H9 (cell line): Measurements from ENCODE around the gene ZNF205. TPM values are rescaled to one million over a fixed set of nuclear protein-coding genes. Genes with fewer than 3 reads are reported as not detected.

ENCODE experiments used
- DNase-seq: peaks from one replicate; pipeline ENCODE4 v3.0.0-alpha.2; 2017
- H2AFZ ChIP-seq: one replicate; pipeline ENCODE4 v1.6.1; 2013; ENCODE audit warnings: mild to moderate bottlenecking, low read length, control low read depth, moderate library complexity
- H2AK5ac ChIP-seq: 2 replicates; pipeline ENCODE4 v1.6.1; 2013; ENCODE audit warnings: low read length, control low read depth, mixed read lengths; ENCODE audit not compliant: insufficient read length
- H2BK120ac ChIP-seq: one replicate; pipeline ENCODE4 v1.6.1; 2013; ENCODE audit warnings: low read depth, mild to moderate bottlenecking, low read length, control low read depth, inconsistent platforms; ENCODE audit not compliant: poor library complexity, severe bottlenecking
- H2BK12ac ChIP-seq: 2 replicates; pipeline ENCODE4 v1.6.1; 2013; ENCODE audit warnings: low read length, control low read depth, mixed read lengths, low read depth; ENCODE audit not compliant: insufficient read length
- H2BK15ac ChIP-seq: 2 replicates; pipeline ENCODE4 v1.6.1; 2013; ENCODE audit warnings: low read depth, low read length, control low read depth
- H2BK20ac ChIP-seq: one replicate; pipeline ENCODE4 v1.6.1; 2013; ENCODE audit warnings: low read depth, mild to moderate bottlenecking, low read length, control low read depth, inconsistent platforms; ENCODE audit not compliant: poor library complexity, severe bottlenecking
- H2BK5ac ChIP-seq: 2 replicates; pipeline ENCODE4 v1.6.1; 2013; ENCODE audit warnings: low read length, control low read depth, mixed read lengths; ENCODE audit not compliant: insufficient read length
- H3K14ac ChIP-seq: 2 replicates; pipeline ENCODE4 v1.6.1; 2013; ENCODE audit warnings: low read length, control low read depth; ENCODE audit not compliant: insufficient read depth
- H3K18ac ChIP-seq: 2 replicates; pipeline ENCODE4 v1.6.1; 2013; ENCODE audit warnings: low read depth, mild to moderate bottlenecking, mixed read lengths, low read length, control low read depth; ENCODE audit not compliant: insufficient read length
- H3K23ac ChIP-seq: 2 replicates; pipeline ENCODE4 v1.6.1; 2013; ENCODE audit warnings: low read length, control low read depth, mixed read lengths, low read depth; ENCODE audit not compliant: insufficient read length
- H3K23me2 ChIP-seq: 2 replicates; pipeline ENCODE4 v1.6.1; 2013; ENCODE audit warnings: low read depth, mild to moderate bottlenecking, mixed read lengths, low read length, control low read depth; ENCODE audit not compliant: insufficient read length, poor library complexity, severe bottlenecking
- H3K27ac ChIP-seq: 2 replicates; pipeline ENCODE4 v1.5.1; 2013; ENCODE audit warnings: low read length, control low read depth, mixed read lengths, low read depth; ENCODE audit not compliant: insufficient read length
- H3K27me3 ChIP-seq: 2 replicates; pipeline ENCODE4 v1.6.1; 2013; ENCODE audit warnings: low read length, control low read depth, inconsistent platforms; ENCODE audit not compliant: insufficient read depth
- H3K4ac ChIP-seq: 2 replicates; pipeline ENCODE4 v1.6.1; 2013; ENCODE audit warnings: low read depth, mild to moderate bottlenecking, control low read depth, inconsistent platforms, low read length, moderate library complexity
- H3K4me1 ChIP-seq: 2 replicates; pipeline ENCODE4 v1.6.1; 2013; ENCODE audit warnings: low read length, control low read depth, inconsistent platforms; ENCODE audit not compliant: insufficient read depth
- H3K4me2 ChIP-seq: 2 replicates; pipeline ENCODE4 v1.6.1; 2013; ENCODE audit warnings: low read length, control low read depth, mixed read lengths; ENCODE audit not compliant: insufficient read length, insufficient read depth
- H3K56ac ChIP-seq: 2 replicates; pipeline ENCODE4 v1.6.1; 2013; ENCODE audit warnings: low read depth, mild to moderate bottlenecking, mixed read lengths, low read length, control low read depth; ENCODE audit not compliant: insufficient read length
- H3K79me1 ChIP-seq: 2 replicates; pipeline ENCODE4 v1.6.1; 2013; ENCODE audit warnings: low read depth, mild to moderate bottlenecking, moderate library complexity, low read length, control low read depth, inconsistent platforms; ENCODE audit not compliant: insufficient read depth, poor library complexity, severe bottlenecking
- H3K79me2 ChIP-seq: 2 replicates; pipeline ENCODE4 v1.6.1; 2013; ENCODE audit warnings: low read length, control low read depth, inconsistent platforms; ENCODE audit not compliant: insufficient read depth
- H3K9ac ChIP-seq: 2 replicates; pipeline ENCODE4 v1.6.1; 2013; ENCODE audit warnings: low read length, control low read depth, mixed read lengths; ENCODE audit not compliant: insufficient read length; ENCODE audit errors: extremely low read depth
- H3K9me3 ChIP-seq: one replicate; pipeline ENCODE4 v1.6.1; 2013; ENCODE audit warnings: low read depth, low read length, inconsistent platforms; ENCODE audit not compliant: control insufficient read depth
- H3T11ph ChIP-seq: one replicate; pipeline ENCODE4 v1.6.1; 2013; ENCODE audit warnings: mild to moderate bottlenecking, low read length, control low read depth, inconsistent platforms
- H4K20me1 ChIP-seq: one replicate; pipeline ENCODE4 v1.6.1; 2013; ENCODE audit not compliant: control insufficient read depth, insufficient read length, insufficient read depth
- H4K5ac ChIP-seq: 2 replicates; pipeline ENCODE4 v1.6.1; 2013; ENCODE audit warnings: low read depth, mild to moderate bottlenecking, mixed read lengths, low read length, control low read depth; ENCODE audit not compliant: insufficient read length
- H4K8ac ChIP-seq: replicated peaks from 2 replicates; pipeline ENCODE4 v1.6.1; 2013; ENCODE audit warnings: low read length, control low read depth, mixed read lengths, low read depth; ENCODE audit not compliant: insufficient read length
- H4K91ac ChIP-seq: 2 replicates; pipeline ENCODE4 v1.6.1; 2013; ENCODE audit warnings: low read depth, mild to moderate bottlenecking, moderate library complexity, mixed read lengths, low read length, control low read depth; ENCODE audit not compliant: insufficient read length
- H3K27ac Mint-ChIP-seq, 3 experiments: 2 replicates in 2 of 3; 3 replicates in 1 of 3; pipeline ENCODE4 v1.8.0; 2020 to 2021; ENCODE audit warnings: mixed read lengths in 3 of 3, mild to moderate bottlenecking in 1 of 3, moderate library complexity in 1 of 3
- H3K27me3 Mint-ChIP-seq: 2 replicates; pipeline ENCODE4 v1.8.0; 2021; ENCODE audit warnings: low read depth, mild to moderate bottlenecking, moderate library complexity, mixed read lengths
- H3K36me3 Mint-ChIP-seq, 3 experiments: 2 replicates in 2 of 3; 3 replicates in 1 of 3; pipeline ENCODE4 v1.8.0; 2020 to 2021; ENCODE audit warnings: low read depth in 3 of 3, mixed read lengths in 3 of 3; ENCODE audit not compliant: insufficient read depth in 1 of 3
- H3K4me1 Mint-ChIP-seq, 2 experiments: 2 replicates each; pipeline ENCODE4 v1.8.0; 2020; ENCODE audit warnings: mixed read lengths in 2 of 2
- H3K4me3 Mint-ChIP-seq, 2 experiments: 2 replicates in 1 of 2; 3 replicates in 1 of 2; pipeline ENCODE4 v1.8.0; 2020 to 2021; ENCODE audit warnings: mild to moderate bottlenecking in 2 of 2, mixed read lengths in 2 of 2, moderate library complexity in 1 of 2
- H3K9me3 Mint-ChIP-seq, 2 experiments: 2 replicates in 1 of 2; 3 replicates in 1 of 2; pipeline ENCODE4 v1.8.0; 2020; ENCODE audit warnings: mild to moderate bottlenecking in 2 of 2, mixed read lengths in 2 of 2, moderate library complexity in 1 of 2
- WGBS: extraction: QIAGEN DNeasy Blood & Tissue Kit; methylation state at CpG from one replicate; pipeline ENCODE4 v1.1.7; 2013; ENCODE audit warnings: missing lambda C conversion rate, low lambda C conversion rate, mixed read lengths; ENCODE audit not compliant: insufficient read length; ENCODE audit errors: extremely low coverage; 5-methylcytosine and 5-hydroxymethylcytosine counted together
- total RNA-seq: library from RNA; stranded (reverse); gene quantifications from 2 replicates; pipeline ENCODE4 v1.2.1, GENCODE V29; 2021
- TF ChIP-seq, protein P1 (sequence below): fragments of 200-600 bp; sonication (generic); conservative IDR thresholded peaks from 3 replicates; pipeline ENCODE4 v1.8.0; 2021; ENCODE audit warnings: antibody characterized with exemption, mild to moderate bottlenecking

ZNF205 gene
- total RNA-seq, 1 experiment from 2014 or later = 16.8 TPM

DNA sequence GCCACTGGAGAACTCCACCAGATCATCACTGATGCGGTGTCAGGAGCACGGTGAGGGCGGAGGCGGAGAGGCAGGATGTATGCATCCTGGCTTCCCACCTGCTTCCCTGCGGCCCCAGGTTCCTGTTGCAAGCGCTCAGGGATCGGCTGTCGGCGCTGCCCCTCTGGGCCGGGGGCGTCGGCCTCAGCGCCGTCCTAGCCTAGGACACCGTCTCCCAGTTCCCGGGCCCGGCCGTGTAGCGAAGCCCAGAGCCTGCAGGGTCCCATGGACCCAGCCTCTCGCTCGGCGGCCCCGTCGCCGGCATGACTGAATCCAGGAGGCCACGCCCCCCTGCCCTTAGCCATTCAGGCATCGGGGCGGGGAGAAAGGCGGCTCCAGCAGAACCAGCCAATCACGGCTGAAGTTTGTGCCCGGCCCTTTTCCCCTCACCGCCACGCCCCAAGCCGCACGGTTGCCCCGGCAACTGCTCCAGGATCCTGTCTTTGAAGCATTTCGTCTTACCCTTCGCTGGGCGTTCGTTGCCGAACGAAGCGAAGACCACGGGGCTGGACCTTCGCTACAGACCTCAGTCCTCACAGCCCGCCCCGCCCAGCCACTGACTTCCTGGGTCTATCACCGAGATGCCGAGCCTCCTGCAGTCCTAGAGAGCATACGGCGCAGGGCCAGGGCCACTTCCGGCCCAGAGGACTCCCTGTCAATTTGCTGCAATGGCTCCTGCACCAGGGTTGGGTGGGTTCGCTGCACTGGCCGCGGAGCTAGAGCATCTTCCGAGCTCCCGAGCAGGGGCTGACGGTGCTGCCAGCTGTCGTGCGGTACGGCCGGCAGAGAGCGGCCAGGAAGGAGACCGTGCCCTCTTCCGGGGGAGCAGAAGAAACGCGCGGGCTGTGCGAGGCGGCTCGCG is 11.8 kb downstream of the ZNF205 start:
- H3K4me3 Mint-ChIP-seq = peak overlapping the region; percentile 85 to 92
- peak overlapping the region; percentile 70 for H3K4me2 ChIP-seq
- no peaks in the 10 kb centered on the region for H3K79me2 ChIP-seq
- H2BK20ac ChIP-seq = no peak overlapping the region
- peak overlapping the region; percentile 19 to 96 (median 94); a peak in 4 of 7 replicates for H3K27ac Mint-ChIP-seq
- TF ChIP-seq, protein P1, sequence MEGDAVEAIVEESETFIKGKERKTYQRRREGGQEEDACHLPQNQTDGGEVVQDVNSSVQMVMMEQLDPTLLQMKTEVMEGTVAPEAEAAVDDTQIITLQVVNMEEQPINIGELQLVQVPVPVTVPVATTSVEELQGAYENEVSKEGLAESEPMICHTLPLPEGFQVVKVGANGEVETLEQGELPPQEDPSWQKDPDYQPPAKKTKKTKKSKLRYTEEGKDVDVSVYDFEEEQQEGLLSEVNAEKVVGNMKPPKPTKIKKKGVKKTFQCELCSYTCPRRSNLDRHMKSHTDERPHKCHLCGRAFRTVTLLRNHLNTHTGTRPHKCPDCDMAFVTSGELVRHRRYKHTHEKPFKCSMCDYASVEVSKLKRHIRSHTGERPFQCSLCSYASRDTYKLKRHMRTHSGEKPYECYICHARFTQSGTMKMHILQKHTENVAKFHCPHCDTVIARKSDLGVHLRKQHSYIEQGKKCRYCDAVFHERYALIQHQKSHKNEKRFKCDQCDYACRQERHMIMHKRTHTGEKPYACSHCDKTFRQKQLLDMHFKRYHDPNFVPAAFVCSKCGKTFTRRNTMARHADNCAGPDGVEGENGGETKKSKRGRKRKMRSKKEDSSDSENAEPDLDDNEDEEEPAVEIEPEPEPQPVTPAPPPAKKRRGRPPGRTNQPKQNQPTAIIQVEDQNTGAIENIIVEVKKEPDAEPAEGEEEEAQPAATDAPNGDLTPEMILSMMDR = peak; percentile 40; the same call in 2 of the 3 replicates
- H4K5ac ChIP-seq = no peak overlapping the region
- H3K9me3 ChIP-seq = no peaks in the 10 kb centered on the region
- no peaks in the 10 kb centered on the region for H4K20me1 ChIP-seq
- H2AK5ac ChIP-seq = no peak overlapping the region
- no peak overlapping the region for H2BK120ac ChIP-seq
- no peak overlapping the region for H2BK5ac ChIP-seq
- no peaks in the 10 kb centered on the region for H3K79me1 ChIP-seq
- H3K36me3 Mint-ChIP-seq = peaks cover 5 to 26% (median 19%) of the 10 kb centered on the region in 3 experiments
- no CpG with 5 or more reads among the region's 72 CpGs for WGBS
- H3K4ac ChIP-seq = no peak overlapping the region
- no peaks in the 10 kb centered on the region for H3K27me3 ChIP-seq
- peak overlapping the region; percentile 46; the same call in 1 of the 2 replicates for H3K14ac ChIP-seq
- peak overlapping the region; percentile 49 for H3K9ac ChIP-seq
- H3K4me1 Mint-ChIP-seq = peaks cover 39 to 43% of the 10 kb centered on the region in 2 experiments
- no peak overlapping the region for H2BK12ac ChIP-seq
- no peak overlapping the region for H4K8ac ChIP-seq
- no peak overlapping the region for H3K18ac ChIP-seq
- H3K23ac ChIP-seq = no peak overlapping the region
- no peak overlapping the region for H2AFZ ChIP-seq
- peaks cover 3% of the 10 kb centered on the region; the same call in 1 of the 2 replicates for H3K4me1 ChIP-seq
- peak; percentile 97 for DNase-seq
- H2BK15ac ChIP-seq = no peak overlapping the region
- no peak overlapping the region for H3T11ph ChIP-seq
- no peaks in the 10 kb centered on the region for H3K9me3 Mint-ChIP-seq
- no peak overlapping the region for H3K27ac ChIP-seq
- H3K27me3 Mint-ChIP-seq = no peaks in the 10 kb centered on the region; the same call in 1 of the 2 replicates
- no peak overlapping the region for H3K56ac ChIP-seq
- no peak overlapping the region for H4K91ac ChIP-seq
- peaks cover 13% of the 10 kb centered on the region for H3K23me2 ChIP-seq
